ENCODE measurements around the gene ZC3H18.

DNA sequence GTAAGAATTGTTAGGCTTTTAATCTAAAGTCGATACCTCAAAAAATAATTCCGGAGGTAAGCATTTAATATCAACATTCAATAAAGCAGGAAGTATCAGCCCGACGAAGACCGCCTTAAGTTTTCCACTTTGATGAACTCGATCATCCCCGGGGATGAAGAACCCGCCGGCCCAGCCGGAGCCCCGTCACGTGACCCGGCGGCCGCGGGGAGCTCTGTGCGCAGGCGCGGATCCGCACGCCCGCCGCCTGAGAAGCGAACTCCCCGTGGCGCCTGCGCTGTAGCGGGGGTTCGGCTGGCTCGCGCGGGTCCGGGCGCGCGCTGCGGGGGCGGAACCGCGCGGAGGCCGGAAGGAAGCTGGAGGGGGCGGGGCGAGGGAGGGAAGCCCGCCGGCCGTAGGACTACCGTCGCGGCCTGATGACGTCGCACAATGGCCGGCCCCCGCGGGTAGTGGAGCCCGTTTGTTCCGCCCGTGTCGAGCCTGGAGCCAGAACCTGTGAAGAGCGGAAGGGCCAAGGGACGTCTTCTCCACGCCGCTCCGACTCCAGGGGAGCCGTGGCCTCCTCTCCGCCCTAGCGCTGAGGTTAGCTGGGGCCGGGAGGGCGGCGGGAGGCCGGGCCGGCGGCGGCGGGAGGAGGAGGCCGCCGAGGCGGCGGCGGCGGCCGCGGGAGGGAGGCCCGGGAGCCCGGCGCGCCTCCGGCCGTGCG lies at the start of gene ZC3H18:
- TF ChIP-seq, protein P1, sequence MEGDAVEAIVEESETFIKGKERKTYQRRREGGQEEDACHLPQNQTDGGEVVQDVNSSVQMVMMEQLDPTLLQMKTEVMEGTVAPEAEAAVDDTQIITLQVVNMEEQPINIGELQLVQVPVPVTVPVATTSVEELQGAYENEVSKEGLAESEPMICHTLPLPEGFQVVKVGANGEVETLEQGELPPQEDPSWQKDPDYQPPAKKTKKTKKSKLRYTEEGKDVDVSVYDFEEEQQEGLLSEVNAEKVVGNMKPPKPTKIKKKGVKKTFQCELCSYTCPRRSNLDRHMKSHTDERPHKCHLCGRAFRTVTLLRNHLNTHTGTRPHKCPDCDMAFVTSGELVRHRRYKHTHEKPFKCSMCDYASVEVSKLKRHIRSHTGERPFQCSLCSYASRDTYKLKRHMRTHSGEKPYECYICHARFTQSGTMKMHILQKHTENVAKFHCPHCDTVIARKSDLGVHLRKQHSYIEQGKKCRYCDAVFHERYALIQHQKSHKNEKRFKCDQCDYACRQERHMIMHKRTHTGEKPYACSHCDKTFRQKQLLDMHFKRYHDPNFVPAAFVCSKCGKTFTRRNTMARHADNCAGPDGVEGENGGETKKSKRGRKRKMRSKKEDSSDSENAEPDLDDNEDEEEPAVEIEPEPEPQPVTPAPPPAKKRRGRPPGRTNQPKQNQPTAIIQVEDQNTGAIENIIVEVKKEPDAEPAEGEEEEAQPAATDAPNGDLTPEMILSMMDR (IDR thresholded peaks at IDR 0.05): peak in 1 of 5 experiments; percentile 44
- TF ChIP-seq EP300 (IDR thresholded peaks at IDR 0.05): peak; percentile 12 to 91
- TF ChIP-seq POLR2A (IDR thresholded peaks at IDR 0.05): peak; percentile 3 to 47
